Measurements from ENCODE around the gene TRAF4.
"Not testable (repeated sequence)": the region's sequence is repeated elsewhere in the genome, so short reads cannot be mapped to it uniquely, and the experiment has no call there.

The TRAF4 gene

DNA sequence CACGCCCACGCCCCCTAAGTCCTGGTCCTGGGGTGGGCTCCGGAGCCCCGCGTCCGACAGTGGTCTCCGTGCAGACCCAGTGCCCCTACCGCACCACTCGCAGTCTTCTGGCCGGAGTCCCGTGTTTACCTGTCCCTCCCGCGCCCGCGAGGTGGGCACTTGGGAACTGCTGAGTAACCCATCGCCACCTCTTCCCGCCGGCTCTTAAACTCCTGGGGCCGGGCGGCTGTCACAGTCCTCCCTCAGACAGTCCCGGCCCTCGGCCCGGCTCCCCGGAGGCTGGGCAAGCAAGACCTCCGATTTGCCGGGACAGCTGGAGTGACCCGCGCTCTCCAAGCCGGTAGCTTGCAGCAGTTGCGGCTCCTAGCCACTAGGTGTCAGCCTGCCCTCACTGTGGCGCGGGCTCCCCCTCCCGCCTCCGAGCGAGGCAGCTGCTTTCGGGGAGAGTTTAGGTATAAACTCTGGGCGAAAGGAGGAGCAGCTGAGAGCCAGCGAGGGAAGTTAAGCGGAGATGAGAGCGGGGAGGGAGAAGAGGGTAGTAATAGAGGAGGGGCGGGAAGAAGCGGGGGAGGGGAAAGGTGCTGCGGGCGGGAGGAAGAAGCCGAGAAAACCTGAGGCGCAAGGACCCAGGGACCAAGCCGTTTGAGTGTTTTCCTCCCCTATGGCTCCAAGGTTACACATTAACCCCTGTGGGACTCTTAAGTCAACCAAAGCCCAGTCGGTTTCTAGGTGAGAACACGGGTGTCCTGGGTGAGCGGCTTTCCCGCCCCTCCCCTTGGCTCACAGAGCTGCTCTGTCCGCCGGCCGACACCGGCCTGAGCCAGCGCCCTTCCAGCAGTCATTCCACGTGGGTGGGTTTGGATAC lies 17.0 kb upstream of the TRAF4 start:
- TF ChIP-seq, protein P1, sequence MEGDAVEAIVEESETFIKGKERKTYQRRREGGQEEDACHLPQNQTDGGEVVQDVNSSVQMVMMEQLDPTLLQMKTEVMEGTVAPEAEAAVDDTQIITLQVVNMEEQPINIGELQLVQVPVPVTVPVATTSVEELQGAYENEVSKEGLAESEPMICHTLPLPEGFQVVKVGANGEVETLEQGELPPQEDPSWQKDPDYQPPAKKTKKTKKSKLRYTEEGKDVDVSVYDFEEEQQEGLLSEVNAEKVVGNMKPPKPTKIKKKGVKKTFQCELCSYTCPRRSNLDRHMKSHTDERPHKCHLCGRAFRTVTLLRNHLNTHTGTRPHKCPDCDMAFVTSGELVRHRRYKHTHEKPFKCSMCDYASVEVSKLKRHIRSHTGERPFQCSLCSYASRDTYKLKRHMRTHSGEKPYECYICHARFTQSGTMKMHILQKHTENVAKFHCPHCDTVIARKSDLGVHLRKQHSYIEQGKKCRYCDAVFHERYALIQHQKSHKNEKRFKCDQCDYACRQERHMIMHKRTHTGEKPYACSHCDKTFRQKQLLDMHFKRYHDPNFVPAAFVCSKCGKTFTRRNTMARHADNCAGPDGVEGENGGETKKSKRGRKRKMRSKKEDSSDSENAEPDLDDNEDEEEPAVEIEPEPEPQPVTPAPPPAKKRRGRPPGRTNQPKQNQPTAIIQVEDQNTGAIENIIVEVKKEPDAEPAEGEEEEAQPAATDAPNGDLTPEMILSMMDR (IDR thresholded peaks at IDR 0.05; ENCODE audit: borderline replicate concordance, insufficient read depth, low read depth, low read length) = peak; percentile 99
- peak overlapping the region; percentile 83 for H3K4me3 ChIP-seq (ENCODE audit: low read depth, low read length)

DNA sequence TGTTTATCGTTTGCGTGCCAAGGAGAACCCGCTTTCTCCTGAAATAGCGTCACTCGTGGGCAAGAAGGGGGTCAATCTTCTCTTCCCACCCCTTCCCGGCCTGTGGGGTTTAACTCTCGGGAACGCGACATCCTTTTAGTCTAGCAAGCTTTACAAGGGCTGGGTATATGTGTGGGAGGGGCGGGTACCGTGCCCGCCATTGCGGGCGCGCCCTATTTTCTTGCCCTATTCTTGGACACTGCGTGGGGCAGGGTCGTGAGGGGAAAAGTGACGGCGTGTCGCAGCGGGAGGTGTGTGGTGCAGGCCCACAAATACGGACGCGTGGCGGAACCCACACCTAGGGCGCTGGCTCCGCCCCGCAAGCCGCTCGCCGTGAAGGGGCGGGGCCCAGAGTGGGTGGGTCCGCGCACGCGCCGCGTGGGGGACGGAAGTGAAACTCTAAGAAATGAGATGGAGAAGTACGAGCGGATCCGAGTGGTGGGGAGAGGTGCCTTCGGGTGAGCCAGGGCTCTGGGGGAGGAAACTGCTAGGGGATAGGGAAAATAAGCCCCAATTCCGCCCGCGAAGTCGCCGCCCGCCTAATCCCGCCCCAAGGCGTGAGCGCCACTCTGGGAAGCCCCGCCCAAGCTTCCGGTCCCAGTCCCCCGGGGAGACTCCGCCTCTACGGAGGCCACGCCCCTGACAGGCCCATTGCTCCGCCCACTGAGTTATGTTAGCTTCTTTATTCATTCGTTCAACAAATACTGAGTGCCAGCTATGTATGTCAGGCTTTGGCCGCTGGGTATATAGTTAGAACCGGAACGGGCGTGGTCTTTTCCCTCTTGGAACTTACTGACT lies 15.2 kb upstream of the TRAF4 start, which contains the start of gene NEK8:
NEK8 (plus strand) TSS at position 425 of the 837 bp plus-strand sequence; CDS start at position 451, 26 bp downstream.
- peak within 1 kb of the TSS; percentile 83 for H3K4me3 ChIP-seq (ENCODE audit: low read depth, low read length)
- TF ChIP-seq, protein P1 (IDR thresholded peaks at IDR 0.05; ENCODE audit: borderline replicate concordance, insufficient read depth, low read depth, low read length) = no peak

DNA sequence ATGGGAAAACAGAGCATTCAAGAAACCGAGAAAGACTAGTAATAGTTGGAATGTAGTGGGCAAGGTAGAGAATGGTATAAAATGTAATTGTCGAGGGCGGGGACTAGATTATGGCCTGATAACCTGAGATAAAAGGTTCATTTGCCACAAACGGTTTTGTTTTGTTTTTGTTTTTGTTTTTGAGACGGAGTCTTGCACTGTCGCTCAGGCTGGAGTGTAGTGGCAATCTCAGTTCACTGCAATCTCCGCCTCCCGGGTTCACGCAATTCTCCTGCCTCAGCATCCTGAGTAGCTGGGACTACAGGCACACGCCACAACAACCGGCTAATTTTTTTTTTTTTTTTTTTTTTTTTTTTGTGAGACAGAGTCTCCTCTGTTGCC lies 13.9 kb upstream of the TRAF4 start:
- TF ChIP-seq, protein P1 (IDR thresholded peaks at IDR 0.05; ENCODE audit: borderline replicate concordance, insufficient read depth, low read depth, low read length) = no peak
- H3K4me3 ChIP-seq (ENCODE audit: low read depth, low read length) = no peak overlapping the region

DNA sequence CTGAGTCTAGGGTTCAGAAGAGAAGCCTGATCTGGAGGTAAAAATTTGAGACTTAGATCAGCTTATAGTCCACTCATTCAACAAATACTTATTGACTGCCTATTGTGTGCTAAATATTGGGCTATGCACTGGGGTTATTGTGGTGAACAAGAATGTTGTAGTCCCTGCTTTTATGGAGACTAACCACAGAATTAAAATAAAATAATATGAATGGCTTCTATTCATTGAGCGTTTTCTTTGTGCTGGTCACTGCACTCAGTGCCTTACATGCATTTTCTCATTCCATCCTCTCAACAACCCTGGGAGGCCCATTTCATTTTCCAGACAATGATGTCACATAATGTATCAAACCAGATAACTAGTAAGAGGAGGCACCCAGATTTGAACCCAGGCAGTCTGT lies 10.5 kb upstream of the TRAF4 start:
- H3K4me3 ChIP-seq (ENCODE audit: low read depth, low read length) = no peak overlapping the region
- TF ChIP-seq, protein P1 (IDR thresholded peaks at IDR 0.05; ENCODE audit: borderline replicate concordance, insufficient read depth, low read depth, low read length) = no peak

DNA sequence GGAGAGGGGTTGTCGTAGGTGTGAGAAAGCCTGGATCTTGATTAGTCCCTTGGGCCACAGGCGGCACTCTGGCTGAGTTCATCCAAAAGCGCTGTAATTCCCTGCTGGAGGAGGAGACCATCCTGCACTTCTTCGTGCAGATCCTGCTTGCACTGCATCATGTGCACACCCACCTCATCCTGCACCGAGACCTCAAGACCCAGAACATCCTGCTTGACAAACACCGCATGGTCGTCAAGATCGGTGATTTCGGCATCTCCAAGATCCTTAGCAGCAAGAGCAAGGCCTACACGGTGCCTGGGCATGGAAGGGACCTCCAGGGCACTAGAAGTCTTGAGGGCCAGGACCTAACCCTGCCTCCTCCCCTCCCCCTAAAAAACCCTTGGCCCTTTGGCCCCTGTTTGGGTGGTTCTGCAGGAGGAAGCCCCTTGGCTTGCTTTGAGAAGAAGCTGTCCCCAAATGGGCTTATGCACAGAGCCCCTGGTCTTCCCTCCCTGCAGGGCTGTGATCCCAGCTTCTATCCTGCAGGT lies 9.0 kb upstream of the TRAF4 start:
- H3K4me3 ChIP-seq (ENCODE audit: low read depth, low read length) = no peak overlapping the region
- TF ChIP-seq, protein P1 (IDR thresholded peaks at IDR 0.05; ENCODE audit: borderline replicate concordance, insufficient read depth, low read depth, low read length) = no peak

DNA sequence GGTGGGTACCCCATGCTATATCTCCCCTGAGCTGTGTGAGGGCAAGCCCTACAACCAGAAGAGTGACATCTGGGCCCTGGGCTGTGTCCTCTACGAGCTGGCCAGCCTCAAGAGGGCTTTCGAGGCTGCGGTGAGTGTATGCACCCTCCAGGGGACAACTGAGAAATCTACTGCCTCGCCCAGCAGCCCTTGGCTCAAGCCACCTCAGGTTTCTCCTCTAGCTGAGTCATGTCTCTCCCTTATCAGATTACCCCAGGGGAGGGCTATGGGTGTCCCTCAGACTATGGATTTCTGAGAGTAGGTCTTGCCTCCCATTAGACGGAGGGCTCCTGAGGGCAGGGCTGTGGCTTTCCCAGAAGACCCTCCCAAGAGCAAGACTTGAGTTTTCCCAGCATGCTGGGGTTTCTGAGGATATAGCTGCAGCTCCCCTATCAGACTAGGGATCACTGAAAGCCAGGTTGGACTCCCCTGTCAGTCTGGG lies 8.5 kb upstream of the TRAF4 start:
- TF ChIP-seq, protein P1 (IDR thresholded peaks at IDR 0.05; ENCODE audit: borderline replicate concordance, insufficient read depth, low read depth, low read length) = no peak

DNA sequence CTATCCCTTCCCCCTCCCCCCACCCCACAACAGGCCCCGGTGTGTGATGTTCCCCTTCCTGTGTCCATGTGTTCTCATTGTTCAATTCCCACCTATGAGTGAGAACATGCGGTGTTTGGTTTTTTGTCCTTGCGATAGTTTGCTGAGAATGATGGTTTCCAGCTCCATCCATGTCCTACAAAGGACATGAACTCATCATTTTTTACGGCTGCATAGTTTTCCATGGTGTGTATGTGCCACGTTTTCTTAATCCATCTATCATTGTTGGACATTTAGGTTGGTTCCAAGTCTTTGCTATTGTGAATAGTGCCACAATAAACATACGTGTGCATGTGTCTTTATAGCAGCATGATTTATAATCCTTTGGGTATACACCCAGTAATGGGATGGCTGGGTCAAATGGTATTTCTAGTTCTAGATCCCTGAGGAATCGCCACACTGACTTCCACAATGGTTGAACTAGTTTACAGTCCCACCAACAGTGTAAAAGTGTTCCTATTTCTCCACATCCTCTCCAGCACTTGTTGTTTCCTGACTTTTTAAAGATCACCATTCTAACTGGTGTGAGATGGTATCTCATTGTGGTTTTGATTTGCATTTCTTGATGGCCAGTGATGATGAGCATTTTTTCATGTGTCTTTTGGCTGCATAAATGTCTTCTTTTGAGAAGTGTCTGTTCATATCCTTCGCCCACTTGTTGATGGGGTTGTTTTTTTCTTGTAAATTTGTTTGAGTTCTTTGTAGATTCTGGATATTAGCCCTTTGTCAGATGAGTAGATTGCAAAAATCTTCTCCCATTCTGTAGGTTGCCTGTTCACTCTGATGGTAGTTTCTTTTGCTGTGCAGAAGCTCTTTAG lies 7.7 kb upstream of the TRAF4 start:
- not testable (repeated sequence) for H3K4me3 ChIP-seq (ENCODE audit: low read depth, low read length)

More for the DNA sequence above, 8.5 kb upstream of the TRAF4 start:
- H3K4me3 ChIP-seq (ENCODE audit: low read depth, low read length) = no peak overlapping the region
